Stimulated activated naive B cell treated with anti-CD40 and anti-IgM and Interleukin-4, amounts not matched to agents 10 μg/mL and 1 μg/mL and 100 μg/mL, for 72 hours (primary cell): ENCODE results near the gene CAB39L.
"Not testable (repeated sequence)": the region's sequence is repeated elsewhere in the genome, so short reads cannot be mapped to it uniquely, and the experiment has no call there.

Source experiments
- ATAC-seq, 2 donors: fragments of 150-1000 bp; cut with Tn5 transposase; replicated peaks; 2 replicates each; pipeline ENCODE4 v1.10.0; 2021; ENCODE audit warnings: moderate library complexity in 1 of 2
- DNase-seq: peaks from one replicate; pipeline ENCODE4 v3.0.0; 2021
- H3K27ac Mint-ChIP-seq: one replicate; pipeline ENCODE4 v1.8.0; 2022; ENCODE audit warnings: mild to moderate bottlenecking, mixed read lengths
- H3K27me3 Mint-ChIP-seq, 2 donors: one replicate each; pipeline ENCODE4 v1.8.0; 2022; ENCODE audit warnings: mixed read lengths in 2 of 2
- H3K36me3 Mint-ChIP-seq, 2 donors: one replicate each; pipeline ENCODE4 v1.8.0; 2022; ENCODE audit warnings: mixed read lengths in 2 of 2, mild to moderate bottlenecking in 1 of 2
- H3K4me1 Mint-ChIP-seq, 2 donors: one replicate each; pipeline ENCODE4 v1.8.0; 2022; ENCODE audit warnings: mixed read lengths in 2 of 2, mild to moderate bottlenecking in 1 of 2
- H3K4me3 Mint-ChIP-seq, 2 donors: one replicate each; pipeline ENCODE4 v1.8.0; 2022; ENCODE audit warnings: mild to moderate bottlenecking in 2 of 2, mixed read lengths in 2 of 2, moderate library complexity in 1 of 2
- H3K9me3 Mint-ChIP-seq, 2 donors: one replicate each; pipeline ENCODE4 v1.8.0; 2022; ENCODE audit warnings: mixed read lengths in 2 of 2, mild to moderate bottlenecking in 1 of 2

Gene CAB39L

GRCh38 chr13:49298903-49299605 lies 144.8 kb downstream of the CAB39L start:
- Mint-ChIP-seq H3K36me3 (peaks cover 5 to 7% of the 10 kb centered on the region in 2 donors), H3K27me3 (no peaks in the 10 kb centered on the region), H3K4me3 (no peak overlapping the region), H3K4me1 (peaks cover 16 to 19% of the 10 kb centered on the region in 2 donors), H3K9me3 (no peaks in the 10 kb centered on the region), H3K27ac (no peak overlapping the region)
- ATAC-seq = no peak
- no peak for DNase-seq

- peaks cover 15 to 19% of the 10 kb centered on the region in 2 donors for H3K4me1 Mint-ChIP-seq
- H3K36me3 Mint-ChIP-seq = peaks cover 6 to 10% of the 10 kb centered on the region in 2 donors
- H3K9me3 Mint-ChIP-seq = no peaks in the 10 kb centered on the region
- DNase-seq = no peak
- no peak overlapping the region for H3K27ac Mint-ChIP-seq
- no peaks in the 10 kb centered on the region for H3K27me3 Mint-ChIP-seq
- H3K4me3 Mint-ChIP-seq = no peak overlapping the region
- ATAC-seq = no peak
Measured at GRCh38 chr13:49298416-49298815, 145.4 kb downstream of the CAB39L start.

- no peak overlapping the region for H3K4me3 Mint-ChIP-seq
- DNase-seq = no peak
- H3K27me3 Mint-ChIP-seq = no peaks in the 10 kb centered on the region
- H3K4me1 Mint-ChIP-seq = peaks cover 7 to 13% of the 10 kb centered on the region in 2 donors
- H3K9me3 Mint-ChIP-seq = no peaks in the 10 kb centered on the region
- ATAC-seq = no peak
- no peak overlapping the region for H3K27ac Mint-ChIP-seq
- peaks cover 8 to 19% of the 10 kb centered on the region in 2 donors for H3K36me3 Mint-ChIP-seq
Measured at GRCh38 chr13:49297338-49297737, 146.5 kb downstream of the CAB39L start.

GRCh38 chr13:49296659-49297058 lies 147.2 kb downstream of the CAB39L start:
- H3K36me3 Mint-ChIP-seq = peaks cover 8 to 19% of the 10 kb centered on the region in 2 donors
- DNase-seq (no peak), ATAC-seq (no peak)
- no peak overlapping the region for H3K4me3 Mint-ChIP-seq
- H3K27ac Mint-ChIP-seq = no peak overlapping the region
- H3K4me1 Mint-ChIP-seq = peaks cover 5 to 6% of the 10 kb centered on the region in 2 donors
- H3K9me3 Mint-ChIP-seq = no peaks in the 10 kb centered on the region
- H3K27me3 Mint-ChIP-seq = no peaks in the 10 kb centered on the region

GRCh38 chr13:49295244-49295643 lies 148.6 kb downstream of the CAB39L start:
- H3K27me3 Mint-ChIP-seq = no peaks in the 10 kb centered on the region
- ATAC-seq = no peak
- peaks cover 8 to 22% of the 10 kb centered on the region in 2 donors for H3K36me3 Mint-ChIP-seq
- no peaks in the 10 kb centered on the region for H3K9me3 Mint-ChIP-seq
- no peak overlapping the region for H3K4me3 Mint-ChIP-seq
- H3K4me1 Mint-ChIP-seq = peaks cover 0 to 1% of the 10 kb centered on the region in 2 donors
- DNase-seq = no peak
- no peak overlapping the region for H3K27ac Mint-ChIP-seq

GRCh38 chr13:49294723-49295122 lies 149.1 kb downstream of the CAB39L start:
- H3K36me3 Mint-ChIP-seq = peaks cover 8 to 22% of the 10 kb centered on the region in 2 donors
- DNase-seq, H3K4me3 Mint-ChIP-seq, H3K9me3 Mint-ChIP-seq, H3K27me3 Mint-ChIP-seq, H3K27ac Mint-ChIP-seq, H3K4me1 Mint-ChIP-seq, ATAC-seq: not testable (repeated sequence)

GRCh38 chr13:49292742-49293486 lies 150.9 kb downstream of the CAB39L start:
- no peak overlapping the region for H3K27ac Mint-ChIP-seq
- H3K4me3 Mint-ChIP-seq = no peak overlapping the region
- peaks cover 8 to 29% of the 10 kb centered on the region in 2 donors for H3K36me3 Mint-ChIP-seq
- no peaks in the 10 kb centered on the region for H3K9me3 Mint-ChIP-seq
- ATAC-seq (no peak), DNase-seq (no peak)
- H3K27me3 Mint-ChIP-seq = no peaks in the 10 kb centered on the region
- H3K4me1 Mint-ChIP-seq = peaks cover 0 to 1% of the 10 kb centered on the region in 2 donors

- H3K27ac Mint-ChIP-seq = no peak overlapping the region
- peaks cover 0 to 1% of the 10 kb centered on the region in 2 donors for H3K4me1 Mint-ChIP-seq
- no peak overlapping the region for H3K4me3 Mint-ChIP-seq
- H3K9me3 Mint-ChIP-seq = no peaks in the 10 kb centered on the region
- no peak for ATAC-seq
- no peaks in the 10 kb centered on the region for H3K27me3 Mint-ChIP-seq
- H3K36me3 Mint-ChIP-seq = peaks cover 9 to 29% of the 10 kb centered on the region in 2 donors
- no peak for DNase-seq
Measured at GRCh38 chr13:49288458-49288857, 155.4 kb downstream of the CAB39L start.

GRCh38 chr13:49287995-49288394 lies 155.9 kb downstream of the CAB39L start:
- Mint-ChIP-seq H3K9me3 (no peaks in the 10 kb centered on the region), H3K27me3 (no peaks in the 10 kb centered on the region), H3K27ac (no peak overlapping the region), H3K36me3 (peaks cover 10 to 28% of the 10 kb centered on the region in 2 donors), H3K4me1 (peaks cover 0 to 1% of the 10 kb centered on the region in 2 donors), H3K4me3 (no peak overlapping the region)
- ATAC-seq (no peak), DNase-seq (no peak)

GRCh38 chr13:49279885-49280284 lies 164.0 kb downstream of the CAB39L start:
- ATAC-seq = no peak
- H3K27ac Mint-ChIP-seq = no peak overlapping the region

GRCh38 chr13:49279112-49279511 lies 164.8 kb downstream of the CAB39L start:
- H3K9me3 Mint-ChIP-seq = no peaks in the 10 kb centered on the region
- H3K27ac Mint-ChIP-seq = no peak overlapping the region
- no peak overlapping the region for H3K4me3 Mint-ChIP-seq
- H3K4me1 Mint-ChIP-seq = no peaks in the 10 kb centered on the region
- H3K27me3 Mint-ChIP-seq = no peaks in the 10 kb centered on the region
- ATAC-seq (no peak), DNase-seq (no peak)
- H3K36me3 Mint-ChIP-seq = peaks cover 13 to 16% of the 10 kb centered on the region in 2 donors

More at GRCh38 chr13:49279885-49280284, 164.0 kb downstream of the CAB39L start:
- Mint-ChIP-seq H3K36me3 (peaks cover 14 to 19% of the 10 kb centered on the region in 2 donors), H3K27me3 (no peaks in the 10 kb centered on the region), H3K9me3 (no peaks in the 10 kb centered on the region), H3K4me1 (no peaks in the 10 kb centered on the region), H3K4me3 (no peak overlapping the region)
- no peak for DNase-seq

- no peak overlapping the region for H3K4me3 Mint-ChIP-seq
- peaks cover 8 to 12% of the 10 kb centered on the region in 2 donors for H3K36me3 Mint-ChIP-seq
- H3K9me3 Mint-ChIP-seq = no peaks in the 10 kb centered on the region
- DNase-seq = no peak
- no peaks in the 10 kb centered on the region for H3K27me3 Mint-ChIP-seq
- no peak for ATAC-seq
- no peak overlapping the region for H3K27ac Mint-ChIP-seq
- no peaks in the 10 kb centered on the region for H3K4me1 Mint-ChIP-seq
Measured at GRCh38 chr13:49278211-49278610, 165.7 kb downstream of the CAB39L start.

- no peak for DNase-seq
- ATAC-seq = no peak
- H3K4me1 Mint-ChIP-seq = peaks cover 0 to 3% of the 10 kb centered on the region in 2 donors
- H3K4me3 Mint-ChIP-seq = no peak overlapping the region
- no peaks in the 10 kb centered on the region for H3K9me3 Mint-ChIP-seq
- no peak overlapping the region for H3K27ac Mint-ChIP-seq
- peaks cover 8 to 16% of the 10 kb centered on the region in 2 donors for H3K36me3 Mint-ChIP-seq
- H3K27me3 Mint-ChIP-seq = no peaks in the 10 kb centered on the region
Measured at GRCh38 chr13:49272296-49272695, 171.6 kb downstream of the CAB39L start.

GRCh38 chr13:49271264-49271663 lies 172.6 kb downstream of the CAB39L start:
- Mint-ChIP-seq H3K9me3 (no peaks in the 10 kb centered on the region), H3K4me1 (peaks cover 0 to 3% of the 10 kb centered on the region in 2 donors)
- ATAC-seq = peak; percentile 44 to 66

GRCh38 chr13:49265822-49266221 lies 178.0 kb downstream of the CAB39L start:
- no peaks in the 10 kb centered on the region for H3K4me1 Mint-ChIP-seq
- H3K27me3 Mint-ChIP-seq = no peaks in the 10 kb centered on the region
- H3K36me3 Mint-ChIP-seq = peaks cover 20 to 29% of the 10 kb centered on the region in 2 donors
- no peak overlapping the region for H3K27ac Mint-ChIP-seq
- H3K9me3 Mint-ChIP-seq = no peaks in the 10 kb centered on the region
- DNase-seq (no peak), ATAC-seq (no peak)
- H3K4me3 Mint-ChIP-seq = no peak overlapping the region

More at GRCh38 chr13:49271264-49271663, 172.6 kb downstream of the CAB39L start:
- Mint-ChIP-seq H3K4me3 (no peak overlapping the region), H3K27me3 (no peaks in the 10 kb centered on the region), H3K36me3 (peaks cover 8 to 21% of the 10 kb centered on the region in 2 donors), H3K27ac (no peak overlapping the region)
- no peak for DNase-seq
